GM03348 (cell line): ENCODE measurements around the gene LIME1.

Source experiments
- DNase-seq: peaks from one replicate; pipeline ENCODE4 v3.0.0; 2012; ENCODE audit warnings: low spot score

The LIME1 gene

GRCh38 chr20:63739130-63740069, 2.9 kb downstream of the LIME1 start, which contains the start of gene SLC2A4RG:
TSS of gene SLC2A4RG (plus strand) at chr20:63739776. CDS start at chr20:63739913, 137 bp downstream.
- DNase-seq, result peak; percentile 100

GRCh38 chr20:63740070-63740626, 3.7 kb downstream of the LIME1 start:
- peak; percentile 92 for DNase-seq

- DNase-seq, result peak; percentile 97
Measured at GRCh38 chr20:63740627-63741353, 4.3 kb downstream of the LIME1 start.

GRCh38 chr20:63741354-63741675, 4.9 kb downstream of the LIME1 start:
- DNase-seq, result no peak

- no peak for DNase-seq
Measured at GRCh38 chr20:63741676-63742380, 5.4 kb downstream of the LIME1 start.

GRCh38 chr20:63742381-63743024, 6.0 kb downstream of the LIME1 start:
- DNase-seq, result no peak

- DNase-seq, result no peak
Measured at GRCh38 chr20:63743210-63743970, 6.9 kb downstream of the LIME1 start.

GRCh38 chr20:63744158-63744557, 7.7 kb downstream of the LIME1 start:
- DNase-seq, result no peak

- peak; percentile 5 for DNase-seq
Measured at GRCh38 chr20:63744574-63745423, 8.3 kb downstream of the LIME1 start.

- no peak for DNase-seq
Measured at GRCh38 chr20:63745424-63745805, 9.0 kb downstream of the LIME1 start.

GRCh38 chr20:63745961-63746731, 9.7 kb downstream of the LIME1 start:
- DNase-seq, result no peak

- DNase-seq, result no peak
Measured at GRCh38 chr20:63746751-63747315, 10.4 kb downstream of the LIME1 start.

- DNase-seq, result no peak
Measured at GRCh38 chr20:63747622-63748069, 11.2 kb downstream of the LIME1 start.

GRCh38 chr20:63748070-63748933, 11.8 kb downstream of the LIME1 start:
- DNase-seq, result no peak

GRCh38 chr20:63748934-63749270, 12.4 kb downstream of the LIME1 start:
- no peak for DNase-seq

GRCh38 chr20:63749597-63750508, 13.4 kb downstream of the LIME1 start:
- DNase-seq, result no peak
